ENCODE results near the gene NYNRIN.
"Not testable (repeated sequence)": the region's sequence is repeated elsewhere in the genome, so short reads cannot be mapped to it uniquely, and the experiment has no call there.

NYNRIN gene

GRCh38 chr14:24440606-24441399, 42.0 kb downstream of the NYNRIN start:
- Histone ChIP-seq H3K4me3 (ENCODE audit: low read length in 2 of 2) (no peak overlapping the region), H3K36me3 (ENCODE audit: control insufficient read depth in 2 of 2, insufficient read depth in 2 of 2, low read length in 2 of 2) (peaks cover 40 to 45% of the 10 kb centered on the region in 2 donors), H3K9ac (ENCODE audit: low read length in 2 of 2) (peak overlapping the region in 1 of 2 donors; percentile 2), H3K27me3 (ENCODE audit: control insufficient read depth in 1 of 2, insufficient read depth in 2 of 2, low read length in 2 of 2) (no peaks in the 10 kb centered on the region), H3K9me3 (ENCODE audit: control insufficient read depth in 2 of 2, low read length in 2 of 2) (no peaks in the 10 kb centered on the region), H3K27ac (ENCODE audit: low read length) (no peak overlapping the region), H3K4me1 (ENCODE audit: control insufficient read depth, insufficient read depth, low read length) (peaks cover 42% of the 10 kb centered on the region)

DNA sequence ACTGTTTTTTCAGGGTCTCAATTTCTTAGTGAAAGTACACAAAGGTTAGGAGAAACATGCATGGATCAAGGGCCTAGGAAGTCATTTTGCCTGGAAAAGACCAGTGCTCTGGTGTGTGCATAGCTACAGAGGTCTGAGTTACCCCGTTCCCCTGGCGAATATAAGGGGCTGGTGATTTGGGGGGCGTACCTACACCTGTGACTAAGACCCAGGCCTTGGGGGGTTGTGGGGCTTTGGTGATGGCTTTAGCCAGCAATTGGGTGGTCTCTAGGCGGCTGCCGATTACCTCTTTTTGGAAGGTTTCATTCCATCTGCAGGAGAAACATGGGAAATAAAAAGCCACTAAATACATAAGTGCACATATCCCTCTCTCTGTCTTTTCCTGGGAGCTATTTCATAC, 42.7 kb downstream of the NYNRIN start:
- peak overlapping the region; percentile 88 to 91 for H3K4me3 ChIP-seq (ENCODE audit: low read length in 2 of 2)
- H3K4me1 ChIP-seq (ENCODE audit: control insufficient read depth, insufficient read depth, low read length): peaks cover 37% of the 10 kb centered on the region

GRCh38 chr14:24441904-24442239, 43.1 kb downstream of the NYNRIN start:
- H3K27me3 ChIP-seq (ENCODE audit: control insufficient read depth in 1 of 2, insufficient read depth in 2 of 2, low read length in 2 of 2): no peaks in the 10 kb centered on the region
- peak overlapping the region; percentile 88 to 91 for H3K4me3 ChIP-seq (ENCODE audit: low read length in 2 of 2)
- H3K4me1 ChIP-seq (ENCODE audit: control insufficient read depth, insufficient read depth, low read length): peaks cover 33% of the 10 kb centered on the region
- H3K9ac ChIP-seq (ENCODE audit: low read length in 2 of 2): peak overlapping the region; percentile 99
- H3K9me3 ChIP-seq (ENCODE audit: control insufficient read depth in 2 of 2, low read length in 2 of 2): no peaks in the 10 kb centered on the region
- peaks cover 33 to 38% of the 10 kb centered on the region in 2 donors for H3K36me3 ChIP-seq (ENCODE audit: control insufficient read depth in 2 of 2, insufficient read depth in 2 of 2, low read length in 2 of 2)
- H3K27ac ChIP-seq (ENCODE audit: low read length): peak overlapping the region; percentile 100

More for the DNA sequence above, 42.7 kb downstream of the NYNRIN start:
- Histone ChIP-seq H3K9me3 (ENCODE audit: control insufficient read depth in 2 of 2, low read length in 2 of 2) (no peaks in the 10 kb centered on the region), H3K9ac (ENCODE audit: low read length in 2 of 2) (peak overlapping the region; percentile 99), H3K36me3 (ENCODE audit: control insufficient read depth in 2 of 2, insufficient read depth in 2 of 2, low read length in 2 of 2) (peaks cover 35 to 38% of the 10 kb centered on the region in 2 donors), H3K27ac (ENCODE audit: low read length) (peak overlapping the region; percentile 100), H3K27me3 (ENCODE audit: control insufficient read depth in 1 of 2, insufficient read depth in 2 of 2, low read length in 2 of 2) (no peaks in the 10 kb centered on the region)

DNA sequence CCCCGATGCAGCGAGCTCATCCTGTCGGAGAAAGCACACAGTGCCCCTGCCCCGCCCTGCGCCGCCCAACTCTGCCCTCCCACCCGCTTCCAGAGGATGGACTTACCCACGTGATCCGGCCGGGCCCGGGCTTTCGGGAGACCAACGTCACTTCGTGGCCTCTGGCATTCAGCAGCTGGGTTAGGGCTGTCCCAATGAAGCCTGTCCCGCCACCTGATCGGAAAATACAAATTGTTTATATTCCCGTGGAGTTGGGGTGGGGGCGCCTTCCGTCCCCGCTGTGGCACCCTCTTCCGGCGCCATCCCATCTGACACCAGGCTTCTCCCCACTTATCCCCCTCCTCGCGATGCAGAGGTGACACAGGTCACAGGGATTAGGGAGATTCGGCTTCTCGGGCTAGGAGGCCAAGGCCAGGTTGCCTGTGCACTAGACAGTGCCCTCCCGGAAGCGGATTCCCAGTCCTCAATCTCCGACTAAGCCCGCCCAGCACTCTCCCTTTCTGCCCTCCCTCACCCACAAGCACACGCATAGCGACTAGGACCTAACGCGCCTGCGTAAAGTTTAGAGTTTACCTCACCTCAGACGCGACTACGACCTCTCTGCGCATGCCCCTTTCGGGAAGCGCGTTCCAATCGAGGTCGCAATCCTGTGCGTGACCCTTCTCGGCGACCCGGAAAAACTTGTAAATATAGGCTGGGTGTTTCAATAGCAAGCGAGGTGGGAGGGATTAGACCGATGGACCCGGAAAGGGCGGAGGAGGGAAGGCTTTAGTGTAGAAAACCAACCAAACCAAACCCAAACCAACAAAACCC, 43.6 kb downstream of the NYNRIN start, which contains the start of gene SDR39U1:
TSS of gene SDR39U1 (minus strand) at position 537 of the 813 bp plus-strand sequence. CDS start at position 530, 7 bp downstream.
- no peaks in the 10 kb centered on the region for H3K9me3 ChIP-seq (ENCODE audit: control insufficient read depth in 2 of 2, low read length in 2 of 2)
- H3K36me3 ChIP-seq (ENCODE audit: control insufficient read depth in 2 of 2, insufficient read depth in 2 of 2, low read length in 2 of 2): peaks cover 27 to 32% of the 10 kb centered on the region in 2 donors
- H3K4me3 ChIP-seq (ENCODE audit: low read length in 2 of 2): peak within 1 kb of the TSS; percentile 88 to 91
- H3K4me1 ChIP-seq (ENCODE audit: control insufficient read depth, insufficient read depth, low read length): peaks cover 28% of the 10 kb centered on the region
- peak within 1 kb of the TSS; percentile 99 for H3K9ac ChIP-seq (ENCODE audit: low read length in 2 of 2)
- no peaks in the 10 kb centered on the region for H3K27me3 ChIP-seq (ENCODE audit: control insufficient read depth in 1 of 2, insufficient read depth in 2 of 2, low read length in 2 of 2)
- peak within 1 kb of the TSS; percentile 100 for H3K27ac ChIP-seq (ENCODE audit: low read length)

- H3K27me3 ChIP-seq (ENCODE audit: control insufficient read depth in 1 of 2, insufficient read depth in 2 of 2, low read length in 2 of 2): no peaks in the 10 kb centered on the region
- H3K36me3 ChIP-seq (ENCODE audit: control insufficient read depth in 2 of 2, insufficient read depth in 2 of 2, low read length in 2 of 2): peaks cover 21 to 27% of the 10 kb centered on the region in 2 donors
- H3K9ac ChIP-seq (ENCODE audit: low read length in 2 of 2): peak overlapping the region; percentile 74 to 99
- peaks cover 25% of the 10 kb centered on the region for H3K4me1 ChIP-seq (ENCODE audit: control insufficient read depth, insufficient read depth, low read length)
- H3K4me3 ChIP-seq (ENCODE audit: low read length in 2 of 2): peak overlapping the region; percentile 68 to 88
- H3K27ac ChIP-seq (ENCODE audit: low read length): peak overlapping the region; percentile 100
- H3K9me3 ChIP-seq (ENCODE audit: control insufficient read depth in 2 of 2, low read length in 2 of 2): no peaks in the 10 kb centered on the region
Observed at GRCh38 chr14:24443053-24443665, 44.4 kb downstream of the NYNRIN start.

- H3K27ac ChIP-seq (ENCODE audit: low read length); H3K9me3 ChIP-seq (ENCODE audit: control insufficient read depth in 2 of 2, low read length in 2 of 2); H3K27me3 ChIP-seq (ENCODE audit: control insufficient read depth in 1 of 2, insufficient read depth in 2 of 2, low read length in 2 of 2); H3K4me1 ChIP-seq (ENCODE audit: control insufficient read depth, insufficient read depth, low read length); H3K9ac ChIP-seq (ENCODE audit: low read length in 2 of 2); H3K36me3 ChIP-seq (ENCODE audit: control insufficient read depth in 2 of 2, insufficient read depth in 2 of 2, low read length in 2 of 2); H3K4me3 ChIP-seq (ENCODE audit: low read length in 2 of 2): not testable (repeated sequence)
Observed at GRCh38 chr14:24450828-24451227, 52.0 kb downstream of the NYNRIN start.

DNA sequence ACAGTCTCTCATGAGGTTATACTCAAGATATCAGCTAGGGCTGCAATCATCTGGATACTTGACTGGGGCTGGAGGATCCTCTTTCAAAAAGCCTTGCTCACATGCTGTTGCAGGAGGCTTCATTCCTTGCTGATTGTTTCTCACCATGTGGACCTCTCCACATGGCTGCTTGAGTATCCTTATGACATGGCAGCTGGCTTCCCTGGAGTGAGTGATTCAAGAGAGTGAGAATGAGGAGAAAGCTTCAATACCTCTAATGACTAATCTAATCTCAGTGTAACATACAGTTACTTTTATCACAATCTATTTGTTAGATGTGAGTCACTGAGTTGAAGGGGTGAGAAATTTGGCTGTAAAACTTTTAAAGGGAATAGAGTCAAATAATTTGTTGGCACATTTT, 58.2 kb downstream of the NYNRIN start:
- Histone ChIP-seq H3K4me3 (ENCODE audit: low read length in 2 of 2) (no peak overlapping the region), H3K4me1 (ENCODE audit: control insufficient read depth, insufficient read depth, low read length) (no peaks in the 10 kb centered on the region), H3K9ac (ENCODE audit: low read length in 2 of 2) (no peak overlapping the region), H3K9me3 (ENCODE audit: control insufficient read depth in 2 of 2, low read length in 2 of 2) (no peaks in the 10 kb centered on the region), H3K27ac (ENCODE audit: low read length) (no peak overlapping the region), H3K36me3 (ENCODE audit: control insufficient read depth in 2 of 2, insufficient read depth in 2 of 2, low read length in 2 of 2) (no peaks in the 10 kb centered on the region), H3K27me3 (ENCODE audit: control insufficient read depth in 1 of 2, insufficient read depth in 2 of 2, low read length in 2 of 2) (no peaks in the 10 kb centered on the region)

DNA sequence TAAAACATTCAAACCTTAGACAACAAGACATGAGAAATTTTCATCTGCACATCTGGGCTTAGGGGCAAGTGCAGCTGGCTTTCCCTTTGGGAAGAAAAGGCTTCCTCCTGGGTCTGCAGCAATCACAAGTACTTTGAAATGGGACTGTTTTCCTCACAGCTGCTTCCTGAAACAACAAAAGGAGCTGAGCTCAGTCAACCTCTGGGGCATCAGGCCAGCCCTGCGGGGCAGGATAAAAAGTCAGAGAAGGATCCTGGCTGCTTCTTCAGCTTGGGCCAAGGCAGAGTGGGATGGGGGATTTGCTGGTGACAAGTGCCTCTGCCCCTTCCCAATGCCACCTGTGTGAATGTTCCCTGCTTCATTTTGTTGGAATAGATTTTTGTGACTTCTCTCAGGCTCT, 59.9 kb downstream of the NYNRIN start:
- no peak overlapping the region for H3K4me3 ChIP-seq (ENCODE audit: low read length in 2 of 2)
- no peaks in the 10 kb centered on the region for H3K4me1 ChIP-seq (ENCODE audit: control insufficient read depth, insufficient read depth, low read length)
- no peaks in the 10 kb centered on the region for H3K27me3 ChIP-seq (ENCODE audit: control insufficient read depth in 1 of 2, insufficient read depth in 2 of 2, low read length in 2 of 2)
- no peaks in the 10 kb centered on the region for H3K36me3 ChIP-seq (ENCODE audit: control insufficient read depth in 2 of 2, insufficient read depth in 2 of 2, low read length in 2 of 2)
- no peak overlapping the region for H3K9ac ChIP-seq (ENCODE audit: low read length in 2 of 2)
- H3K9me3 ChIP-seq (ENCODE audit: control insufficient read depth in 2 of 2, low read length in 2 of 2): no peaks in the 10 kb centered on the region
- no peak overlapping the region for H3K27ac ChIP-seq (ENCODE audit: low read length)

DNA sequence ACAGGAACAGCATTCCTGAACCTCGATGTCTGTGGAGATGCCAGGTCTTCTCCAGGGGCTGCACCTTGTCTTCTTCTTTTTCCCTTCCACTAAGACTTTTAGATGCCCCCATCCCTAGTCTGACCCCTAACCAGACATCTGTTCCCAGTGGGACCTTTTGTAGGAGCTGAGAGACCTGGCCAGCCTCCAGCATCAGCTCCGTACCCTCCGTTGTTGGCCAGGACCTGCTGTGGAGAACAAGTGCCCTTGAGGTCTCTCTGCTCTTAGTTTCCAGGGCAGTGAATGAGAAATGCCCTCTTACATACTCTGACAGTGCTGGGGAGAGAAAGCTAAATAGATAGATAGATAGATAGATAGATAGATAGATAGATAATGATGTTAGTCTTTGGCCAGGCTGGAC, 60.5 kb downstream of the NYNRIN start:
- no peaks in the 10 kb centered on the region for H3K9me3 ChIP-seq (ENCODE audit: control insufficient read depth in 2 of 2, low read length in 2 of 2)
- no peak overlapping the region for H3K27ac ChIP-seq (ENCODE audit: low read length)
- no peaks in the 10 kb centered on the region for H3K27me3 ChIP-seq (ENCODE audit: control insufficient read depth in 1 of 2, insufficient read depth in 2 of 2, low read length in 2 of 2)
- H3K9ac ChIP-seq (ENCODE audit: low read length in 2 of 2): no peak overlapping the region
- no peaks in the 10 kb centered on the region for H3K36me3 ChIP-seq (ENCODE audit: control insufficient read depth in 2 of 2, insufficient read depth in 2 of 2, low read length in 2 of 2)
- H3K4me1 ChIP-seq (ENCODE audit: control insufficient read depth, insufficient read depth, low read length): no peaks in the 10 kb centered on the region
- no peak overlapping the region for H3K4me3 ChIP-seq (ENCODE audit: low read length in 2 of 2)

DNA sequence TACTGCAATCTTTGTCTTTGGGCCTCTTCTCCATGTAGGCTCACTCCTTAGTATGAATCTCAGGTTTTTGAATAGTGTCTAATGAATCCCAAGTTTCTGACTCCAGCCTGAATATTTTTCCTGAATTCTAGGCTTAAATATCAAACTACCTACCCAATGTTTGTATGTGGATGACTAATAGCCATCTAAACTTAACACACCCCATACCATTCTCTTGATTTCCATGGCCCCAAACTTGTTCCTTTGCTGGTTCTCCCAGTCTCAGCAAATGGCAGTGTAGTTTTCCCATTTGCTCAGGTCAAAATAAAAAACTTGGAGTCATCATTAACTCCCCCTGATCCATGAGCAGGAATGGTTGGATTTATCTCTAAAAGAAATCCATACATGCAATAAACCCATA, 62.5 kb downstream of the NYNRIN start:
- H3K4me1 ChIP-seq (ENCODE audit: control insufficient read depth, insufficient read depth, low read length): no peaks in the 10 kb centered on the region
- H3K36me3 ChIP-seq (ENCODE audit: control insufficient read depth in 2 of 2, insufficient read depth in 2 of 2, low read length in 2 of 2): no peaks in the 10 kb centered on the region
- H3K9me3 ChIP-seq (ENCODE audit: control insufficient read depth in 2 of 2, low read length in 2 of 2): no peaks in the 10 kb centered on the region
- no peak overlapping the region for H3K4me3 ChIP-seq (ENCODE audit: low read length in 2 of 2)
- H3K27ac ChIP-seq (ENCODE audit: low read length): no peak overlapping the region
- no peaks in the 10 kb centered on the region for H3K27me3 ChIP-seq (ENCODE audit: control insufficient read depth in 1 of 2, insufficient read depth in 2 of 2, low read length in 2 of 2)
- H3K9ac ChIP-seq (ENCODE audit: low read length in 2 of 2): no peak overlapping the region
